Superior temporal gyrus (tissue), 1 donor: Measurements from ENCODE around the gene CREBRF.
"Not testable (repeated sequence)": the region's sequence is repeated elsewhere in the genome, so short reads cannot be mapped to it uniquely, and the experiment has no call there.

Experiments
- DNase-seq: peaks from one replicate; pipeline ENCODE4 v3.0.0-alpha.2; 2016; ENCODE audit errors: extremely low spot score

The CREBRF gene

DNA sequence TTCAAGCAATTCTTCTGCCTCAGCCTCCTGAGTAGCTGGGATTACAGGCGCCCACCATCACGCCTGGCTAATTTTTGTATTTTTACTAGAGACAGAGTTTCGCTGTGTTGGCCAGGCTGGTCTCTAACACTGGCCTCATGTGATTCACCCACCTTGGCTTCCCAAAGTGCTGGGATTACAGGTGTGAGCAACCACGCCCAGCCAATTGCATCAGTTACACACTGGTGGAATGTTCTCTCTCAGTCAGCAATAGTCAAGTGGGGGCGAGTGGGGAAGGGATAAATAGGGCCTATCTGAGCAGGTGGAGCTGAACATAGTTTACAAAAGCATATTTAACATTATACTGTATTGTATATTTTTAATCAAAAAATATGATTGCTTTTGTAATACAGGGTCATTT lies 98.5 kb downstream of the CREBRF start:
- DNase-seq: not testable (repeated sequence)

DNA sequence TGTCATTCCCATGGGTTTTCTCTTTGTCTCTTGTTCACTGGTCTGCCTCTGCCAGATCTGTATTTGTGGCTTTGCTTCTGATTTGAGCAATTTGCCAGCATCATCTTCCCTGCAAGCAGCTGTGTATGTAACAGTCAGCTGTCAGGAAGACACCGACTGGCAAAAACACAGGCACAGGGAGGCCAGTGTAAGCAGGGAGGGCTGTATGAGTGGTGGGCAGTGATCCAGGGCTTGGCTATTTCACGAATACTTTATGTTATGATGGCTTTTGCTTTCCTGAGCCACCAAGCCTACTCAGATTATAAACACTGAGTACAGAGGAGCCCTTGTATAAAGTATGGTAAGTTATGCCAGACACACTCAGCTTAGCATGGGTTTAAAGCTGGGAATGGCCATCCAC lies 99.8 kb downstream of the CREBRF start:
- DNase-seq: peak; percentile 70

DNA sequence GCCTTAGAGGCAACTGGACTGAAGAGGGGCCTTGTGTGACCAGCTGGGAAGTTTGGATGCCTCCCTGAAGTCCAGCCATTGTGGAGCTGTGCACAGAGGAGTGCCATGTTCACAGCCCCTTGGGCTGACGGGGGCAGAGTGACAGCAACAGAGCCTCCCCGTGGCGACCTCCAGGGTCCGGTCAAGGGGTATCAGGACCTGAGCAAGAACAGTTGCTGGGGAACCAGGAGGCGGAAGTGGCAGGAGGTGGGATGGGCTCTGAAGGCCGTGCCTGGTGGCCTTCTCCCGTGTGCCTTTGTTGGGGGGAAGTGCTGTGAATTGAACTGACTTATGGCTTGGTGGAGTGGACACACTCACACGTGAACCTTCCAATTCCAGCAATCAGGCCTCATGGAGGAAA lies 102.2 kb downstream of the CREBRF start:
- no peak for DNase-seq

DNA sequence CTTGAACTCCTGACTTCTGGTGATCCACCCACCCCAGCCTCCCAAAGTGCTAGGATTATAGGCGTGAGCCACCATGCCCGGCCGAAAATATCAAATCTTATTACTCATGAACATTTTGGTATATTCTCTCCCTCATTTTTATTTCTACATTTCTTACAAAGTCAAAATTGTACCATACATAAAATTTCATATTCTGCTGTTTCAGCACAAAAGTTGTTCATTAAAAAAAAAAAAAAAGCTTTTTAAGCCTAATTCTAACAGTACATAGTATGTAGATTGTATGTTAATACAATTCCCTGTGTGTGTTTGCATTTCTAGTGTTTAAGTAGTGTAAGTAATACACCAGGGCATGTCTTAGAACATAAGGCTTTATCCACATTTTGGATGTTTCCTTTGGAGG lies 103.1 kb downstream of the CREBRF start:
- DNase-seq: no peak

DNA sequence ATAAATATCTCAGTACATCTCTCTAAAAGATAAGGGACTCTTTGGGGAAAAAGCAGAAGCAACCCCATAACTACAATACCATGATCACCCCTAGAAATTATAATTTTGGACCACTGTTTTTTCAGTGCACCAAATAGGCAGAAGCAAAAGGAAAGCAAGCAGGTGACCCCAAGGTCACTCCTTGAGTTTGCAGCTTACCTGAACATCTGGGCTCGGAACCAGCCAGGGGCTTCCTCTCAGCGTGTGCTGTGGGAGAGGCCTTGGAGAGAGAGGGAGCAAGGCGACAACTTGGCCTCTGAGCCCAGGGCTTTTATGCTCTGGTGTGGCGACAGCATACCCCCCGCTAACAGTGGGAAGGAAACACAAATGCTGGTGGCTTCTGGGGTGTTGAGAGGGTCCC lies 105.0 kb downstream of the CREBRF start:
- no peak for DNase-seq

DNA sequence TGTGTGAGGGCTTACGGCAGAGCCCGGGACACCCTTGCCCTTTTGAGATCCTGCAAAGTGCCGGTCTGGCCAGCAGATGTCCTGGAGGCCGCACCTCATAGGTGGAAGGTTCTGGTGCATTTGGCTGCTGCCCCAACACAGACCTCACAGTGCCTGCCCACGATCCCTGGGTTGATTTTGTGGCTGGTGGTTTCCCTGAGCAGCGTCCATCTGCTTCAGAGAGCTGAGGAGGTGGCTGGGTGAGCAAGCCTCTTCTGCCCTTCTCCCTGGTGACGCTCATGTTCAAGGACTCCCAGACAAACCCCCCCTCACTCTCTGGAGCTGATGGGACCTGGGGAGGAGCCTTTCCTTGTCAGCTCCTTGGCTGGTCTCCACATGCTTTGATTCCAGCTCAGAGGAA lies 107.1 kb downstream of the CREBRF start:
- DNase-seq: no peak

DNA sequence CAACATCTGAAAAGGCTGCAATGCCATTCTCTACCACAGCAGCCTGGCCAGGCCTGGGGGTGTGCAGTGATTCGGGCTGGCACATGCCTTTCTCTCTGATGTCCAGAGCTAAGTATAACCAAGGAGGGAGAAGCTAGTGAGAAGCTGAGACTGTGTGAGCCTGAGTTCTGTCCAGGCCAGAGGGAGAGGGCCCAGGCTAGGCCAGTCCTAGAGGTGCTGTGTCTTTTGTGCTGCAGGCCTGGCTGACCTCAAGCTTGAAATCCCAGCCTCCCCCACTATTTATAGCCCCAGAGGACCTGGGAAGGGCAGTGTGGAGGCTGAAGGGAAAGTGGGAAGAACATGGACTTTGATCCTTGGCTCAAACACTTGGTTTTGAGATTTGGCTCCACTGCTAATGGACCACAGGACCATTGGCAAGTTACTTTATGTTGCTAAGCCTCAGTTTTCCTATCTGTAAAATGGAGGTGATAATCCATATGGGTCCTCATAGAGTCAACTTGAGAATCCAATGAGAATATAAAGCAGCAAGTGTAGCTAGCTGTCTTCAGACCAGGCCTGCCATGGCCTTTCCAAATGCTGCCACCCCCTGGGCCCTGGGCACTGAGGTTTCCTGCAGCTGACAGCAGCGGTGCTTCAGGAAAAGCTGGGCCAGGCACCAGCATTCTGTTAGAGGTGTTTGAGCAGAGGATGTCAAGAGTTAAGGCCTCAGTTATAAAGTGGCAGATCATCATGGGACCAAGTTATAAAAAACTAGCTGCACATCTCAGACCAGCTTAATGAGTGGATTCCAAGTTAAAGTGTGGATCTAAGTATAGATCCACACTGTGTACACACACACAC lies 109.2 kb downstream of the CREBRF start:
- DNase-seq: no peak

DNA sequence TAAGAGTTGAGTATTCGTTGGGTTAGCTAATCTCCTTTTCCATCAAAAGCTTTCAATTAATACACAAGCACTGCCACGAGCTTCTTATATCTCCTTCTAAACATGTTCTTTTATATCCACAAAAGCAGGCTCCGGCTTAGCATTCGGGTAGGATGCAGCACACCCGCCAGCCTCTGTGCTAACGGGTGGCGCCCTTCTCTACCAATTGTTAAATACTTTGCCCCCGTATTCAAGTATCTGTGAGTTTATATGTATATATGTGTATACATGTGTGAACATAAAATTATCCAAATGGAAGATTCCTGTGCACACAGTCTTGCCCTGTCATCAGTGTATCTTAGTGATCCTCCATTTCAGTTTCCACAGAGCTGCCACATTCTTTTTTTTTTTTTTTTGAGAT lies 116.0 kb downstream of the CREBRF start:
- DNase-seq: no peak

DNA sequence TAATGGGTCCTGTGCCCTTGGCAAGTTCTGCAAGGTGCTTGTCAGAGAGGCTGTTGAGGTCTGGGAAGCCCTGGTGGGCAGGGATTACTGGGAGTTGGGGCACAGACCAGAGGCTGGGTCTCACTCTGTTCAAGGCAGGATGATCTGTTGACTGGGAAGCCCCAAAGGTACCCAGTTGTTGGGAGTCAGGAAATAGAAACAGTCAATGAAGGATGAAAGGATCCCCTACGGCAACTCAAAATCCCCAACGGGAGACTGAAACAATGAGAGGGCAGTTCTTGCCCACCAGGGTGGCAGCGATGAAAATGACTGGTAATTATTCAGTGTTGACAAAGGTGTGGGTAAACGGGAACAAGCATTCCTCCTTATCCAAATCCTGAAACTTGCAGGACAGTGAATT lies 119.4 kb downstream of the CREBRF start:
- no peak for DNase-seq

DNA sequence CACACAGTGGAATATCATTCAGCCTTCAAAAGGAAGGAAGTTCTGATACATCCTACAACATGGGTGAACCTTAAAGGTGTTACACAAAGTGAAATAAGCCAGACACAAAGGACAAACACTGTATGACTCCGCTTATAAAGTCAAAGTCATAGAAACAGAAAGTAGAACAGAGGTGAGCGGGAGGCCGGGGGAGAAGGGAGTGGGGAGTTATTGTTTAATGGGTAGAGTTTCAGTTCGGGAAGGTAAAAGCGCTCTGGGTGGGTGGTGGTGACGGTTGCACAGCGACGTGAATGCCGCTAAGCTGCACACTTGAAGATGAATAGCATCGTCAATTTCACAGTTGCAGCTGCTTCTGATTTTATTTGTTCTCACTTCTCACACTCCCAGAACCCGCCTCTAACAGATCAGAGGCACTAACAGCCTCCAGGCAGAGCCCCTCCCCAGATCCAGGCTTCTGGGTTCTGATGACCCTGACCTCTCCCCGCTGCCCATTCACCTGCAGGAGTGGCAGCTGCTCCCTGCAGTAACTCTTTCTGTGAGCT lies 122.3 kb downstream of the CREBRF start:
- no peak for DNase-seq

DNA sequence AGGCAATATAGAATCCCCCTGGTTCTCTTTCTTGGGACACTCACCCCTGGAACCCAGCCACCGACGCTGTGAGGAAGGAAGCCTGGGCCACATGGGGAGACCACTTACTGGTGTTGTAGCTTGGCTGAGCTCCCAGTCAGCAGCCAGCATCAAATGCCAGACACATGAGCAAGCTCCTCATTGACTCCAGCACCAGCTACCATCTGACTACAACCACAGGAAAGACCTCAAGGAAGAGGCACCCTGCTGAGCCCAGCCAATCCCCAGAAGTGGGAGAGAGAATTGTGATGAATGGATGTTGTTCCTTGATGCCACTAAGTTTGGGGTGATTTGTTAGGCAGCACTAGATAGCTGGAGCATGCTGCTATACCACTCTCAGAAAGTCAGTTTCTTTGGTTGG lies 124.2 kb downstream of the CREBRF start:
- DNase-seq: no peak

DNA sequence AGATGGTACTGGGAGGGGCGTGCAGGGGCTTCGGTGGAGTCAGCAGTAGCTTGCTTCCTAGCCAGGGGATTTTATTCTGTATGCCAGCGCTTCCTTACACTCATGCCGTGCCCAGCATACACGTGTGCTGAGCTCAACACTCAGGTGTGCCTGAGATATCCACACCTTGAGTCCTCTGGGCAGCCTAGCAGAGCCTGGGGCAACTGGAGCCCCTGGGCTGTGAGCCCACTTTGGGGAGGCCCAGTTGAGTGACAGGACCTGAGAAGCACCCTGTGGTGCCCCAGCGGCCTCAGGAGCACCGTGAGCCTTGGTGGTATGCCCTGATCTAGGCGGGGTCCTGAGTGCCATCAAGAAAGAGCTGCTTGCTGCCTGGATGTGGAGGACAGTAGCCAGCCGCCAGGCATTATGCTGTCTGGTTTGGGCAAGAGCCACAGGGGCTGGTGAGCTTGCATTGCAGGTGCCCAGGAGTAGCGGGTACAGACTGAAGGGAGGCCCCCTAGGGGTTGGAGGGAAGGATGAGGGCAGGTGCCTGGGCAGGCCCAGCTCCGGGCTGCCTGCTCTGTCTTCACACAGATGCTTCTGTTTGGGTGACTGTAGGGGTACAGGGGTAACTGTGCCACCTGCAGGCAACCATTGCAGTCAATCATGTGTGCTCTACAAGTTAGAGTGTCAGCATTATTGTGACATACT lies 131.0 kb downstream of the CREBRF start:
- no peak for DNase-seq

DNA sequence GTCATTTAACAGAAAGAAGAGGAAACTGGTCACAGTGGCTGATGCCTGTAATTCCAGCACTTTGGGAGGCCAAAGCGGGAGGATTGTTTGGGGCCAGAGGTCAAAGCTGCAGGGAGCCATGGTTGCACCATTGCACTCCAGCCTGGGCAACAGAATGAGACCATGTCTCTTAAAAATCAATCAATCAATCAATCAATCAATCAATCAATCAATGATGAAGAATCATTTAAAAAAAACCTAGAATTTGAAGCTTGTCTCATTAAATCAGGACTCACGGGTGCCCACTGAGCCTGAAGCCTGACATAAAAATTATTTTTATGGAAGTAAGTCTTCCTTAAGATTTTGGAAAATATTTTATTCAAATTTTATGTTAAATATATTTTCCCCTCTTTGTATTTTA lies 132.1 kb downstream of the CREBRF start:
- DNase-seq: no peak
